Measurements from ENCODE around the gene MAGI3.

The MAGI3 gene

DNA sequence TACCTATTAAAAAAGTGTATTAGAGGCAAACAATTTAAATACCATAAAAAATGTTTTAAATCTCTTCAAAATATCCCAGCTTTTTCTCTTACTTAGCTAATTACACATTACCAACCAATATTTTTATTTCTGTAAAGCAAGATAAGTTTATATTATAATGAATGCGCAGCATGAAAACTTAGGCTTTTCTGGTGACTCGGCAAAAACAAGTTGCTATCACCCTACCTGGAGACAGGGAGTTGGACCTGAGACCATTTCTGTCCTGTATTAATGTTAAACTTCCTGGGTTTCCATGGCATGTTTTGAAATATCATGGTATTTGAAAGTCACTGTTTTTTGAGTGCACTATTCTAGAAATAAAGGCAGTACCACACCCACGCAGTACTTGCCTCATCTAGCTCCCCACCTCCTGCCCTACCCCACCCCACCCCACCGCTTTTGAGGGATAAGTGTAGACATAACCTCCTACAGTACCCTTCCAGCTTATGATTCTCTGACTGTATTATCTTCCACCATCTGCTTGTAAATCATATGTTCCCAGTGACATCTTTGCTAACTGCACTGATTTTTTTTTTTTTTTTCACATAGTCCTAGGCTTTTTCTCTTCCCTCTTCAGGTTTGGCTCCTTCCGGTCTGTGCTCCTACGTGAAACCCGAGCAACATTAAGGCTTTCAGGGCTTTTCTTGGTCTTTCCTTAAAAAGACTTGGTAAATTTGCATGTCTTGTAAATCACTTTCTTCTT lies 291.5 kb downstream of the MAGI3 start:
- TF ChIP-seq, protein P1, sequence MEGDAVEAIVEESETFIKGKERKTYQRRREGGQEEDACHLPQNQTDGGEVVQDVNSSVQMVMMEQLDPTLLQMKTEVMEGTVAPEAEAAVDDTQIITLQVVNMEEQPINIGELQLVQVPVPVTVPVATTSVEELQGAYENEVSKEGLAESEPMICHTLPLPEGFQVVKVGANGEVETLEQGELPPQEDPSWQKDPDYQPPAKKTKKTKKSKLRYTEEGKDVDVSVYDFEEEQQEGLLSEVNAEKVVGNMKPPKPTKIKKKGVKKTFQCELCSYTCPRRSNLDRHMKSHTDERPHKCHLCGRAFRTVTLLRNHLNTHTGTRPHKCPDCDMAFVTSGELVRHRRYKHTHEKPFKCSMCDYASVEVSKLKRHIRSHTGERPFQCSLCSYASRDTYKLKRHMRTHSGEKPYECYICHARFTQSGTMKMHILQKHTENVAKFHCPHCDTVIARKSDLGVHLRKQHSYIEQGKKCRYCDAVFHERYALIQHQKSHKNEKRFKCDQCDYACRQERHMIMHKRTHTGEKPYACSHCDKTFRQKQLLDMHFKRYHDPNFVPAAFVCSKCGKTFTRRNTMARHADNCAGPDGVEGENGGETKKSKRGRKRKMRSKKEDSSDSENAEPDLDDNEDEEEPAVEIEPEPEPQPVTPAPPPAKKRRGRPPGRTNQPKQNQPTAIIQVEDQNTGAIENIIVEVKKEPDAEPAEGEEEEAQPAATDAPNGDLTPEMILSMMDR (conservative IDR thresholded peaks at IDR 0.05; ENCODE audit: low read length), result no peak
- TF ChIP-seq EZH2phosphoT487 (IDR thresholded peaks at IDR 0.05; ENCODE audit: borderline replicate concordance), result no peak
- no peaks in the 10 kb centered on the region for H3F3A ChIP-seq (ENCODE audit: low read depth)
- H4K20me1 ChIP-seq (ENCODE audit: insufficient read depth, low read length, poor library complexity, severe bottlenecking), result no peaks in the 10 kb centered on the region
- no peak overlapping the region for H2AFZ ChIP-seq (ENCODE audit: low read length)
- H3K9ac ChIP-seq (ENCODE audit: low read depth, low read length, poor library complexity, severe bottlenecking), result no peak overlapping the region
- H3K27me3 ChIP-seq (ENCODE audit: insufficient read depth, low read length, poor library complexity, severe bottlenecking), result no peaks in the 10 kb centered on the region
- no peaks in the 10 kb centered on the region for H3K4me1 ChIP-seq (ENCODE audit: insufficient read depth, low read length, poor library complexity, severe bottlenecking)
- H3K9me2 ChIP-seq (replicated peaks; ENCODE audit: low read depth, low read length), result no peaks in the 10 kb centered on the region
- H3K4me3 ChIP-seq (ENCODE audit: low read length, poor library complexity, severe bottlenecking), result no peak overlapping the region
- no peak overlapping the region for H3K4me2 ChIP-seq (ENCODE audit: low read depth, low read length, poor library complexity, severe bottlenecking)
- H3K9me3 ChIP-seq (ENCODE audit: insufficient read depth, low read depth, low read length), result no peaks in the 10 kb centered on the region
- H3K79me2 ChIP-seq (ENCODE audit: insufficient read depth, low read length), result no peaks in the 10 kb centered on the region
- no peaks in the 10 kb centered on the region for H3K36me3 ChIP-seq (ENCODE audit: insufficient read depth, low read length)

DNA sequence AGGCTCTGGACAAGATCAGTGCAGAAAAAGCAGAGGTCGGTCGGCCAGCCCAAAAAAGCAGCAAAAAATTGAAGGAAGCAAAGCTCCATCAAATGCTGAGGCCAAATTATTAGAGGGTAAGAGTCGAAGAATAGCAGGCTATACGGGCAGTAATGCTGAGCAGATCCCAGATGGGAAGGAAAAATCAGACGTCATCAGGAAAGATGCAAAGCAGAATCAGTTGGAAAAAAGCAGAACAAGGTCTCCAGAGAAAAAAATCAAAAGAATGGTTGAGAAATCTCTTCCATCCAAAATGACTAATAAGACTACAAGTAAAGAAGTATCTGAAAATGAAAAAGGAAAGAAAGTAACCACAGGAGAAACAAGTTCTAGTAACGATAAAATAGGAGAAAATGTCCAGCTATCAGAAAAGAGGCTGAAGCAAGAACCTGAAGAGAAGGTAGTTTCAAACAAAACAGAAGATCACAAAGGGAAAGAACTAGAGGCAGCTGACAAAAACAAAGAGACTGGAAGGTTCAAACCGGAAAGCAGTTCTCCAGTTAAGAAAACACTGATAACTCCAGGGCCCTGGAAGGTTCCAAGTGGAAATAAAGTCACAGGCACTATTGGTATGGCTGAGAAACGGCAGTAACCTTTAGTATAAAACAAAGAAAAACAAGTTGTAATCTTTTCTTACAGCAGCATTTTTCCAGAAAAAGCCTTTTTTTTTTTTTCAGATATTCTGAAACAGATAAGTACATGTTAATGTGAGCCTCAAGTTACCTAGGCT lies 293.3 kb downstream of the MAGI3 start:
- no peaks in the 10 kb centered on the region for H3K36me3 ChIP-seq (ENCODE audit: insufficient read depth, low read length)
- H3K9me2 ChIP-seq (replicated peaks; ENCODE audit: low read depth, low read length), result no peaks in the 10 kb centered on the region
- no peak for TF ChIP-seq EZH2phosphoT487 (IDR thresholded peaks at IDR 0.05; ENCODE audit: borderline replicate concordance)
- TF ChIP-seq, protein P1 (conservative IDR thresholded peaks at IDR 0.05; ENCODE audit: low read length), result no peak
- no peaks in the 10 kb centered on the region for H4K20me1 ChIP-seq (ENCODE audit: insufficient read depth, low read length, poor library complexity, severe bottlenecking)
- no peak overlapping the region for H3K9ac ChIP-seq (ENCODE audit: low read depth, low read length, poor library complexity, severe bottlenecking)
- H3F3A ChIP-seq (ENCODE audit: low read depth), result no peaks in the 10 kb centered on the region
- H2AFZ ChIP-seq (ENCODE audit: low read length), result no peak overlapping the region
- H3K9me3 ChIP-seq (ENCODE audit: insufficient read depth, low read depth, low read length), result no peaks in the 10 kb centered on the region
- H3K4me3 ChIP-seq (ENCODE audit: low read length, poor library complexity, severe bottlenecking), result no peak overlapping the region
- H3K4me1 ChIP-seq (ENCODE audit: insufficient read depth, low read length, poor library complexity, severe bottlenecking), result no peaks in the 10 kb centered on the region
- no peak overlapping the region for H3K4me2 ChIP-seq (ENCODE audit: low read depth, low read length, poor library complexity, severe bottlenecking)
- no peaks in the 10 kb centered on the region for H3K79me2 ChIP-seq (ENCODE audit: insufficient read depth, low read length)
- no peaks in the 10 kb centered on the region for H3K27me3 ChIP-seq (ENCODE audit: insufficient read depth, low read length, poor library complexity, severe bottlenecking)

DNA sequence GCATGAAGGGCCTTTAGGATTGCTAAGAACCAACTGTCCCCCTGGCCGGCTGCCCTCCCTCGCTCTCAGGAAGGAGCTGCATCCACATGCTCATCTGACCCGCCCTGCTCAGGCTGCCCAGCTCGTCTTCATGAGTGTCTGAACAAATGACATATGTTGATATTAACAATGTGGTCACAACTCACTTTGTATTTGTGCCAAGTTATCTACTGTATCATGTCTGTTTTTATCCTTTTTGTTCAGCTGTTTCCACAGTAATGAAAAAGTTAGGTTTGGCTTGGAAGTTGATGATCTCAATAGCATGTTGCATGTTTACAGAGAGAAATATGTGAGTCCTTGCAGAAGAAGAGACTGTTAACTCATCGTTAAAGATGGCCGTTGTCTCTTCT lies 293.8 kb downstream of the MAGI3 start:
- Histone ChIP-seq H3F3A (ENCODE audit: low read depth) (no peaks in the 10 kb centered on the region), H3K9me2 (replicated peaks; ENCODE audit: low read depth, low read length) (no peaks in the 10 kb centered on the region), H2AFZ (ENCODE audit: low read length) (no peak overlapping the region)

More for the DNA sequence above, 293.8 kb downstream of the MAGI3 start:
- no peak overlapping the region for H3K4me3 ChIP-seq (ENCODE audit: low read length, poor library complexity, severe bottlenecking)
- no peaks in the 10 kb centered on the region for H4K20me1 ChIP-seq (ENCODE audit: insufficient read depth, low read length, poor library complexity, severe bottlenecking)
- no peaks in the 10 kb centered on the region for H3K36me3 ChIP-seq (ENCODE audit: insufficient read depth, low read length)
- H3K9ac ChIP-seq (ENCODE audit: low read depth, low read length, poor library complexity, severe bottlenecking), result no peak overlapping the region
- H3K27me3 ChIP-seq (ENCODE audit: insufficient read depth, low read length, poor library complexity, severe bottlenecking), result no peaks in the 10 kb centered on the region
- H3K79me2 ChIP-seq (ENCODE audit: insufficient read depth, low read length), result no peaks in the 10 kb centered on the region
- TF ChIP-seq, protein P1 (conservative IDR thresholded peaks at IDR 0.05; ENCODE audit: low read length), result no peak
- no peaks in the 10 kb centered on the region for H3K9me3 ChIP-seq (ENCODE audit: insufficient read depth, low read depth, low read length)
- H3K4me2 ChIP-seq (ENCODE audit: low read depth, low read length, poor library complexity, severe bottlenecking), result no peak overlapping the region
- H3K4me1 ChIP-seq (ENCODE audit: insufficient read depth, low read length, poor library complexity, severe bottlenecking), result no peaks in the 10 kb centered on the region

All from Loucy (cell line).